HG03565 (cell line): ENCODE data around the gene SAFB2.

ENCODE experiments used
- ATAC-seq: cut with Tn5 transposase; IDR thresholded peaks from one replicate; pipeline ENCODE4 v1.9.1; 2021; ENCODE audit warnings: mild to moderate bottlenecking, moderate library complexity; ENCODE audit not compliant: unreplicated experiment

SAFB2 gene

GRCh38 chr19:5622465-5623396 is at the start of gene SAFB2, which contains the start of gene SAFB:
TSS of gene SAFB2 (minus strand) at chr19:5622776. CDS start at chr19:5622715, 61 bp downstream.
TSS of gene SAFB (plus strand) at chr19:5623083. CDS start at chr19:5623206, 123 bp downstream.
- peak; percentile 92 for ATAC-seq

DNA sequence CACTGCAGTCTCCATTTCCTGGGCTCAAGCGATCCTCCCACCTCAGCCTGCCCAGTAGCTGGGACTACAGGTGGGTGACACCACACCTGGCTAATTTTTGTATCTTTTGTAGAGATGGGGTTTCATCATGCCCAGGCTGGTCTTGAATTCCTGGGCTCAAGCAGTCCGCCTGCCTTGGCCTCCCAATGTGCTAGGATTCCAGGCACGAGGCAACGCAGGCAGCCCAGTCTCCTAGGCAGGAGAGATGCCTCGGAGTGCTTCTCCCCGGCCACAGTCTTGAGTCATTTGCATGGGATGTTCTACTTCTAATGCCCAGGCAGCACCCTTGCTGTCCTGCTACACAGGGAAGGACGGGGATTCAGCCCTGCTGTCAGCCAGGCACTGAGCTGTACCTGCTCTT is 49.0 kb upstream of the SAFB2 start:
- ATAC-seq = no peak

GRCh38 chr19:5669212-5669611 is 46.6 kb upstream of the SAFB2 start:
- ATAC-seq = no peak

DNA sequence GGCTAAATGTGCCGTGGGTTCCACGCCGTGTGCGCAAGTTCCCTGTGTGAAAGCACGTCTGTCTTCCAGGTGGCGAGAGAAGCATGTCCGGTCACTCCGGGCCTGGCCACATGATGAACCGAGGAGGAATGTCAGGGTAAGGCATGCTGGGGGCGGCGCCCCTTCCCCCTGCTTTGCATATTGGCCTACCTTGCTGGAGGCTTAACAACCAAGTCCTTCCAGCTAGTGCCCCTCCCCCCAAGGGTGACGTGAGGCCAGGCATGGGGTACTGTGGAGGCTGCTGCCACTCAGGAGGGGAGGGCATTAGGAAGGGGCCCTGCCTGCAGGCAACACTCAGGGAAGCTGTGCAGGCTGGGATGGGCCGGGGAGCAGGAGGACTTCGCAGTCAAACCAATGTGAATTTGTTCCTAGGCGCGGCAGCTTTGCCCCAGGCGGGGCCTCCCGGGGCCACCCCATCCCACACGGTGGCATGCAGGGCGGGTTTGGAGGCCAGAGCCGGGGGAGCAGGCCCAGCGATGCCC is 45.2 kb upstream of the SAFB2 start:
- ATAC-seq = no peak

DNA sequence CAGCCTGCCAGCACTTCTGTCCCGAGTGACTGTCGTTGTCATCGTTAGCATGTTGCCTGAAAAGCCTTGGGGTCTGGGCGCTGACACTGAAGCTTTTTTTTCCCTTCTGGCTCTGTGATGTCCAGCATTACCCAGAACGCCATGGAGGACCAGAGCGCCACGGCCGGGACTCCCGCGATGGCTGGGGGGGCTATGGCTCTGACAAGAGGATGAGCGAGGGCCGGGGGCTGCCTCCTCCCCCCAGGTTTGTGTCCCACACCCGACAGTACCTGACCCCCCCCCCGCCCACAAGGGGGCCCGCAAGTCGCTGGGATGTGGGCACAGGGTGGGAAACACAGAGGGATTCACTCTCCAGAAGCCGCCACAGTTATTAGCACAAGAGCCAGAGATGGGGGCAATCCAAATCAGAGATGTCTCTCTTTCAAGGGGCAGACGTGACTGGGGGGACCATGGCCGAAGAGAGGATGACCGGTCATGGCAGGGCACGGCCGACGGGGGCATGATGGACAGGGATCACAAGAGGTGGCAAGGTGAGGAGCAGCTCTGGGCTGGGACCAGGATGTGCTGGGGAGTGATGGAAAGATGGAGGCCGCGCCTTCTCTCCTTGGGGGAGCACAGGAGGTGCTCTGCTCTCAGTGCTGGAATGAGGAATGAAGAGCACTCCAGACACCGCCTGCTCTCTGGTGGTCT is 44.5 kb upstream of the SAFB2 start:
- no peak for ATAC-seq

DNA sequence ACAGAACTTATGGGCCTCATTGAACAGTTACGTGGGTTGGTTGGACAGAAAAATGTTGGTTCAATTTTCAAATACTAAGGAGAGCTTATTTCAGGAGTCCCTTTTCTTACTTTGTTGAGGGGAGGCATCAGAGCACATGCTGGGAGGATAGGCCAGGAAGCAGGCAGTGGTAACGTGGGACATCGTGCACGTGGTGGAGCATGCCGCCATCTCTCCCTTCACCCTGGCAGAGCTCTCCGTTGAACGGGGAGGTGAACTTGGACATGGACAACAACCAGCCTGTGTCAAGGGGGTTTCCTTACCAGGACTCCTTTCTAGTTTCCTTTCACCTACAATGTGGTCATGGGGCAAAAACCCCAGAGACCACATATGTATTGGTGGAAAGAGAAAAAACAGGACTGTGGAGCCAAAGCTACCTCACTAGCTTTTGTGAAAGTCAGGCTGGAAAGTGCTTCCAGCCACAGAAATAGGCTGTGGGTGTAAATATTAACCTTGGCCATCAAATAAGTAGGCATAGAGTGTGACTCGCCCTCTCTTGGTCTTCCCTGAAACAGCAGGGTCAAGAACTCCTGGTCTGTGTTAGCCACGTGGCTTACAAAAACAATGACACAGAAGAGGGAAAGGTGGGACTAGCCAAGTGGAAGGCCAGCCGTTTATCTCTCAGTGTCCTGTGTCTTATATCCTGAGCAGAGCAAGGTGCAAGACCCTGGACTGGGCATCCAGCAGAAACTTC is 43.4 kb upstream of the SAFB2 start:
- no peak for ATAC-seq

DNA sequence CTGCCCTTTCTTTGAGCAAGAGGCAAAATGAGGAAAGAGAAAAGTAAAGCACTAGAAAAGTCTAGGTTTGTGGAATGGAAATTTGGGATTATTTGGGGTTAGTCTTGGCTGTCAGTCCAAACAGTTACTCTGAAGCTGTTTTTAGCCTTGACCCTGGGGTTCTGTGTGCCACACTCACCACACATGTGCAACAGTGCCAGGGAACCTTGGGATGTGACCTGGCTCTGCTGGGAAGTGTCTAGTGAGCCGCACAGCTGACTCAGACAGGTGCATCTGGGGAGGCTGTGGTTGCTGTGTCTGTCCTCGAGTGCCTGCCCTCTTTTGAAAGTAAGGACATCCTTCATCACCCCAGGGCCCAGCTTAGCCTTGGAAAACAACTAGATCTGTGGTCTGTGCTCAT is 41.9 kb upstream of the SAFB2 start:
- no peak for ATAC-seq

DNA sequence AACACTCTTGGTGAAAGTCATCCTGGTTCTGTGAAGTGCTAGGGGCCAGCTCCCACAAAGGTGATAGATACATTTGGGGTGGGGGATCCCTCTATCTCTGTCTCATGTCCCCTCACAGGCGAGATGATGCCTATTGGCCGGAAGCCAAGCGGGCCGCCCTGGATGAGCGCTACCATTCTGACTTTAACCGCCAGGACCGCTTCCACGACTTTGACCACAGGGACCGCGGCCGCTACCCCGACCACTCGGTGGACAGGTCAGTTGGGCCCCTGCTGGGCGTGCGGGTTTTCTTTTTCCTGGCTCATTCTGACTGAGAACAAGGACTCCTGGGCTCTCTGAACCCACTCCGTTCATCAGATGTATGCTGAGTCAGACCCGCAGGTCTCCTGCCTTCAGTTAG is 41.3 kb upstream of the SAFB2 start:
- no peak for ATAC-seq

- ATAC-seq = no peak
These were observed 38.9 kb upstream of the SAFB2 start for GRCh38 chr19:5661483-5661882.

DNA sequence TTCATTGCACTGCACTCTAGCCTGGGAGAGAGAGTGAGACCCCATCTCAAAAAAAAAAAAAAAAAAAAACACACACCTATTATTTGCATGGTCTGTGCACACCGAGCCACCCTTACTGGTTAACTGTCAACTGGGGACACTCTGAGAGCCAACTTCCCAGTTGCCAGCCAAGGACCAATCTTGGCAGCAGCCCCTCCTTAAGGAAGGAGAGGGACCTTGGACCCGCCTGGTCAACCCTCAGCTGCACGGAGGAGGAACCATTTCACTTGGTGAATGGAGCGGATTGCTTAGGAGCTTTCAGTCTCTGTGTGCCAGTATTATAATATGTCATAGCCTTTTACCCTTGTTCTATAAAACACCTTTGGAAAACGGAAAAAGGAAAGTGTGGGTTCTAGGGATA is 32.8 kb upstream of the SAFB2 start:
- ATAC-seq = no peak

DNA sequence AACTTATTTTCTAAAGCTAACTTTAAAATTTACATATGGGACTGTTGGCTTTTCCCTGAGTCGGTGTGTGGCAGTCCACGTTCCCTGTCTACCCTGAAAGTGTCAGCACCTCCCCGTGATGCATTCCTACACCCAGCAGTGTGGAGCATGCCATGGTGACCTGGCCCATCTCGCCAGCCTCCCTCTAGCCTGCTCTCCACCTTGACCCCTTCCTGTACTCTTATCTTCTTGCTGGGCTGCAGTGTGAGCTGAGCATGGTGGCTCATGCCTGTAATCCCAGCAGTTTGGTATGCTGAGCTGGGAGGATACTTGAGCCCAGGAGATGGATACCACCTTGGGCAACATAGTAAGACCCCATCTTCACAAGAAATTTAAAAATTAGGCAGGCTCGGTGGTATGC is 32.4 kb upstream of the SAFB2 start:
- no peak for ATAC-seq

DNA sequence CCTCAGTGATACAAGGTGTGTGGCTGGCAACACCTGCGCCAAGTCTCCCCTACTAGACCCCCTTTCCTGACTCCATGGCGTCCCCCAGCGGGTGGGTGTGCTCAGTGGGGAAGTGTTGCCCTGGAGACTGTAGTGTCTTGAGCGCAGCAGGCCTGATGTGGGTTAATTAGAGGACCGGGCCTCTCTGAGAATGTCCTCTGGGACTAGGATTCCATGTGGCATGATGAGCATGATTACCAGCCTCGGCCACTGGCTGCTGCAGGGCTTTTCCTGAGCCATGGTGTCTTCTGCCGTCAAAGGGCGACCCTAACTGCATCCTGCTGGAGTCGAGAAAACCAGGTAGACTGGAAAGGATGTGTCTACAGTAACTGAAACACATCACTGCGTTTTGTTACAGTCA is 29.7 kb upstream of the SAFB2 start:
- no peak for ATAC-seq

GRCh38 chr19:5651361-5651760 is 28.8 kb upstream of the SAFB2 start:
- ATAC-seq = no peak

GRCh38 chr19:5648464-5648863 is 25.9 kb upstream of the SAFB2 start:
- ATAC-seq = no peak

DNA sequence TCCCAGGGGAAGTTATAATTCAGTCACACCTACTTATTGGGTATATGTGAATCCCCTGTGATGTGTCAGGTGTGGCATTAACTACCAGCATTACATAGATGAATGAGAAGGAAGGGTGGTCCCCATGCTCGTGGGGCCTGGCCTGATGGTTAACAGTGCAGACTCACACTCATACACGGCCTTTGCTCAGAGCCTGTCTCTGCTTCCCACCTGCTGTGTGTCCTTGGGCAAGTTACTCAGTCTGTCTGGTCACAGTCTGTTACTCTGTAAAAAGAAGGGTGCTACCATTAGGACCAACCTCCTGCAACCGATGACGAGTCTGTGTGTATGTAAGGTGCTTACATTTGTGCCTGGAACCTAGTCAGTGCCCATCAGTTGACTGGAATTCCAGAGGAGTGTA is 24.1 kb upstream of the SAFB2 start:
- ATAC-seq = no peak

- no peak for ATAC-seq
These were observed 22.8 kb upstream of the SAFB2 start for GRCh38 chr19:5645409-5645808.

- ATAC-seq = no peak
These were observed 21.5 kb upstream of the SAFB2 start for GRCh38 chr19:5644037-5644436.

GRCh38 chr19:5643060-5643459 is 20.5 kb upstream of the SAFB2 start:
- no peak for ATAC-seq

GRCh38 chr19:5642204-5642603 is 19.6 kb upstream of the SAFB2 start:
- ATAC-seq = no peak

- no peak for ATAC-seq
These were observed 18.6 kb upstream of the SAFB2 start for GRCh38 chr19:5641171-5641570.

DNA sequence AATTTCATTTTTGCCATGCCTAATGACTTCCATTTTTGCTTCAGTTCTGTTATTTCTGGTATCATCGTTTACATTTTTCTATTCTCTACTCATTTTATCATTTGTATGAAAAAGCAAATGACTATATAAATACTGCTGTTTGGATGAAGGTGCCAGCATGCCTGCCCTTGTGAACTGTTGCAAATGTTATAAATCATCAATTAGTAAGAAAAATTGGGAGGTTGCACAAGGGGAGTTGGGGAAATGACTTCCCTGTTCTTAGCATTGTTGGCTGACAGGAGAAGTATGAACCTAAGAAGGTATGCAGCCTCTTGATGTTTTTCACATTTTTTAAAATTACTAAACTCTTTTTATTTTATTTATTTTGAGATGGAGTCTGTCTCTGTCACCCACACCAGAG is 15.4 kb upstream of the SAFB2 start:
- ATAC-seq = no peak
